B cell (primary cell): ENCODE results near the gene FAM20C. TPM values are rescaled to one million over a fixed set of nuclear protein-coding genes. Genes with fewer than 3 reads are reported as not detected.
"Not testable (repeated sequence)": the region's sequence is repeated elsewhere in the genome, so short reads cannot be mapped to it uniquely, and the experiment has no call there.

ENCODE experiments used
- ATAC-seq: fragments of 200-7000 bp; cut with Tn5 transposase; one replicate; pipeline ENCODE4 v1.10.0; 2021; ENCODE audit warnings: low read depth, mild to moderate bottlenecking, moderate number of reproducible peaks, moderate library complexity
- CTCF ChIA-PET: fragments of 350-600 bp; sonication (Branson Sonifier 250); formaldehyde crosslinking; loops from one replicate; lab custom pipeline; 2021; ENCODE audit warnings: antibody characterized with exemption, inconsistent platforms; lab: Charles Lee
- POLR2A ChIA-PET: fragments of 350-600 bp; sonication (Branson Sonifier 250); formaldehyde crosslinking; loops from one replicate; lab custom pipeline; 2021; ENCODE audit warnings: antibody characterized with exemption; lab: Charles Lee
- DNase-seq: peaks from one replicate; pipeline ENCODE4 v3.0.0; 2013
- H2AFZ ChIP-seq: 2 replicates; pipeline ENCODE4 v1.6.1; 2012; ENCODE audit warnings: mild to moderate bottlenecking, low read depth, low read length; ENCODE audit not compliant: insufficient read depth, poor library complexity, severe bottlenecking
- H3K27ac ChIP-seq, 2 donors: 1 replicate in 1 of 2; 2 replicates in 1 of 2; pipeline ENCODE4 v1.5.1; 2012 to 2013; ENCODE audit warnings: low read length in 2 of 2, mild to moderate bottlenecking in 2 of 2, moderate library complexity in 1 of 2
- H3K27me3 ChIP-seq, 4 experiments: fragments of 200-600 bp in 1 of 4; sonication (generic) in 1 of 4; replicated peaks in 1 of 4; 1 replicate in 2 of 4; 2 replicates in 2 of 4; pipeline versions ENCODE4 v1.6.1 to v1.7.0; 2013 to 2016; ENCODE audit warnings: low read length in 3 of 4, mild to moderate bottlenecking in 2 of 4, mixed read lengths in 1 of 4, moderate library complexity in 1 of 4; ENCODE audit not compliant: insufficient read depth in 4 of 4, control insufficient read depth in 3 of 4; ENCODE audit errors: control extremely low read depth in 1 of 4
- H3K36me3 ChIP-seq, 2 experiments: replicated peaks in 1 of 2; 1 replicate in 1 of 2; 2 replicates in 1 of 2; pipeline versions ENCODE4 v1.6.1 to v1.7.1; 2013; ENCODE audit warnings: low read length in 1 of 2; ENCODE audit not compliant: insufficient read depth in 2 of 2, control insufficient read depth in 1 of 2; ENCODE audit errors: control extremely low read depth in 1 of 2, extremely low read depth in 1 of 2
- H3K4me1 ChIP-seq, 2 donors: fragments of 200-600 bp in 1 of 2; sonication (generic) in 1 of 2; 1 replicate in 1 of 2; 2 replicates in 1 of 2; pipeline versions ENCODE4 v1.5.1 to v1.6.1; 2013 to 2017; ENCODE audit warnings: low read length in 2 of 2; ENCODE audit not compliant: control insufficient read depth in 2 of 2, insufficient read depth in 2 of 2
- H3K4me2 ChIP-seq: replicated peaks from 2 replicates; pipeline ENCODE3; 2012; ENCODE audit warnings: mild to moderate bottlenecking, low read depth, low read length; ENCODE audit not compliant: poor library complexity, severe bottlenecking
- H3K4me3 ChIP-seq, 5 experiments: fragments of 200-600 bp in 1 of 5; sonication (generic) in 1 of 5; 1 replicate in 3 of 5; 2 replicates in 2 of 5; pipeline versions ENCODE4 v1.5.1 to v1.7.0; 2011 to 2016; ENCODE audit warnings: low read length in 4 of 5, mild to moderate bottlenecking in 4 of 5, low read depth in 2 of 5, control low read depth in 1 of 5, moderate library complexity in 1 of 5; ENCODE audit not compliant: insufficient read depth in 1 of 5; ENCODE audit errors: control extremely low read depth in 1 of 5, extremely low read depth in 1 of 5
- H3K79me2 ChIP-seq: fragments of 200-600 bp; sonication (generic); one replicate; pipeline ENCODE4 v1.6.0; 2016; ENCODE audit warnings: low read length; ENCODE audit not compliant: control insufficient read depth, insufficient read depth
- H3K9ac ChIP-seq: fragments of 200-600 bp; sonication (generic); 2 replicates; pipeline ENCODE4 v1.6.1; 2017; ENCODE audit warnings: mild to moderate bottlenecking, low read length, moderate library complexity
- H3K9me3 ChIP-seq, 3 donors: one replicate each; pipeline versions ENCODE4 v1.6.1 to v1.7.1; 2013; ENCODE audit warnings: low read length in 2 of 3; ENCODE audit not compliant: control insufficient read depth in 2 of 3, insufficient read depth in 1 of 3; ENCODE audit errors: control extremely low read depth in 1 of 3
- H4K20me1 ChIP-seq: 2 replicates; pipeline ENCODE4 v1.6.0; 2012; ENCODE audit warnings: mild to moderate bottlenecking, low read length; ENCODE audit not compliant: insufficient read depth, control insufficient read depth, poor library complexity, severe bottlenecking
- H3K27ac Mint-ChIP-seq: one replicate; pipeline ENCODE4 v1.8.0; 2021; ENCODE audit warnings: mixed read lengths
- H3K27me3 Mint-ChIP-seq: one replicate; pipeline ENCODE4 v1.8.0; 2021; ENCODE audit warnings: mixed read lengths
- H3K4me1 Mint-ChIP-seq: one replicate; pipeline ENCODE4 v1.8.0; 2021; ENCODE audit warnings: mixed read lengths
- H3K4me3 Mint-ChIP-seq: one replicate; pipeline ENCODE4 v1.8.0; 2021; ENCODE audit warnings: mixed read lengths
- H3K9me3 Mint-ChIP-seq: one replicate; pipeline ENCODE4 v1.8.0; 2022; ENCODE audit warnings: mixed read lengths; ENCODE audit not compliant: insufficient read depth
- CTCF ChIP-seq: fragments of 200-600 bp; IDR thresholded peaks from one replicate; pipeline ENCODE4 v1.8.0; 2022; ENCODE audit warnings: antibody characterized with exemption, mild to moderate bottlenecking
- EZH2 ChIP-seq: IDR thresholded peaks from 2 replicates; pipeline ENCODE4 v1.6.1; 2012; ENCODE audit warnings: borderline replicate concordance, low read depth, mild to moderate bottlenecking, moderate library complexity, low read length; ENCODE audit not compliant: insufficient read depth, poor library complexity, severe bottlenecking
- WGBS: methylation state at CpG from one replicate; pipeline ENCODE4 v1.1.5; 2013; ENCODE audit warnings: missing lambda C conversion rate; ENCODE audit not compliant: insufficient coverage; 5-methylcytosine and 5-hydroxymethylcytosine counted together
- intact Hi-C: fragments of 100-400 bp; cut with micrococcal nuclease; formaldehyde crosslinking; loops from one replicate; pipeline ENCODE4 v1.10.0; 2022
- polyA plus RNA-seq: library from polyadenylated mRNA; depleted of rRNA; stranded (reverse); fragments of >200 nt; gene quantifications from 2 replicates; pipeline ENCODE4 v1.2.3, GENCODE V29; 2012
- total RNA-seq, 2 donors: library from RNA; stranded (reverse); fragments of 120-200 nt in 1 of 2; gene quantifications; 1 replicate in 1 of 2; 2 replicates in 1 of 2; pipeline versions ENCODE4 v1.2.3 to v1.2.4, GENCODE V29; 2013 to 2022

Gene FAM20C
- total and polyA plus RNA-seq, 2 donors (not counting 1 experiment from before 2014, with no cell fraction given): 0.54 to 0.81 TPM

- Histone ChIP-seq H3K27ac (no peak overlapping the region), H3K36me3 (no peaks in the 10 kb centered on the region), H3K4me3 (no peak overlapping the region), H4K20me1 (no peaks in the 10 kb centered on the region), H3K9ac (no peak overlapping the region), H3K79me2 (no peaks in the 10 kb centered on the region), H3K4me1 (no peaks in the 10 kb centered on the region), H3K4me2 (no peak overlapping the region), H3K27me3 (peaks cover 0 to 3% (median 0%) of the 10 kb centered on the region in 4 experiments), H2AFZ (no peak overlapping the region), H3K9me3 (peaks cover 0 to 32% (median 0%) of the 10 kb centered on the region in 3 donors)
- CTCF ChIA-PET: no interaction called here
- H3K4me3 Mint-ChIP-seq: no peak overlapping the region
- DNase-seq: no peak
- POLR2A ChIA-PET: no interaction called here
- ATAC-seq: no peak
- 30% methylated on average over 15 of the region's 16 CpGs for WGBS
- no peaks in the 10 kb centered on the region for H3K4me1 Mint-ChIP-seq
- no peaks in the 10 kb centered on the region for H3K9me3 Mint-ChIP-seq
- H3K27ac Mint-ChIP-seq: no peak overlapping the region
- no peaks in the 10 kb centered on the region for H3K27me3 Mint-ChIP-seq
- intact Hi-C loops: no loop called here
- TF ChIP-seq CTCF (no peak), EZH2 (no peak)
These were observed 48.6 kb downstream of the FAM20C start for GRCh38 chr7:240887-241421.

- H2AFZ ChIP-seq: no peak overlapping the region
- Mint-ChIP-seq H3K27ac (no peak overlapping the region), H3K4me3 (no peak overlapping the region), H3K4me1 (no peaks in the 10 kb centered on the region), H3K9me3 (no peaks in the 10 kb centered on the region), H3K27me3 (no peaks in the 10 kb centered on the region)
- DNase-seq: no peak
- H3K4me1 ChIP-seq: no peaks in the 10 kb centered on the region
- intact Hi-C loops: no loop called here
- no peak for ATAC-seq
- H3K79me2 ChIP-seq: no peaks in the 10 kb centered on the region
- no peak overlapping the region for H3K4me2 ChIP-seq
- TF ChIP-seq EZH2 (no peak), CTCF (no peak)
- H4K20me1 ChIP-seq: no peaks in the 10 kb centered on the region
- H3K36me3 ChIP-seq: no peaks in the 10 kb centered on the region
- no peak overlapping the region for H3K9ac ChIP-seq
- no peak overlapping the region for H3K4me3 ChIP-seq
- H3K27me3 ChIP-seq: peaks cover 0 to 3% (median 0%) of the 10 kb centered on the region in 4 experiments
- H3K9me3 ChIP-seq: peaks cover 0 to 29% (median 0%) of the 10 kb centered on the region in 3 donors
- no peak overlapping the region for H3K27ac ChIP-seq
- 94% methylated on average over 12 of the region's 13 CpGs for whole genome bisulfite sequencing
- ChIA-PET CTCF (no interaction called here), POLR2A (no interaction called here)
These were observed 49.1 kb downstream of the FAM20C start for GRCh38 chr7:241513-241912.

- ATAC-seq, H3K27me3 ChIP-seq, H3K4me3 ChIP-seq, POLR2A ChIA-PET, CTCF ChIA-PET, H4K20me1 ChIP-seq, H3K4me3 Mint-ChIP-seq, H3K27me3 Mint-ChIP-seq, H2AFZ ChIP-seq, H3K79me2 ChIP-seq, intact Hi-C loops, DNase-seq, H3K27ac Mint-ChIP-seq, H3K4me1 ChIP-seq, H3K9me3 Mint-ChIP-seq, H3K36me3 ChIP-seq, H3K9ac ChIP-seq, H3K27ac ChIP-seq, H3K4me1 Mint-ChIP-seq, H3K4me2 ChIP-seq: not testable (repeated sequence)
- WGBS: 100% methylated on average over 1 of the region's 21 CpGs
- peaks cover 0 to 21% (median 0%) of the 10 kb centered on the region in 3 donors for H3K9me3 ChIP-seq
These were observed 50.6 kb downstream of the FAM20C start for GRCh38 chr7:242826-243579.
